ENCODE measurements around the gene NOD1. TPM values are rescaled to one million over a fixed set of nuclear protein-coding genes. Genes with fewer than 3 reads are reported as not detected.

The NOD1 gene
- total and polyA plus RNA-seq, 2 of the 8 experiments (the other 6 are each of a cell fraction or from before 2014, with no cell fraction given): 3.8 to 6.5 TPM

DNA sequence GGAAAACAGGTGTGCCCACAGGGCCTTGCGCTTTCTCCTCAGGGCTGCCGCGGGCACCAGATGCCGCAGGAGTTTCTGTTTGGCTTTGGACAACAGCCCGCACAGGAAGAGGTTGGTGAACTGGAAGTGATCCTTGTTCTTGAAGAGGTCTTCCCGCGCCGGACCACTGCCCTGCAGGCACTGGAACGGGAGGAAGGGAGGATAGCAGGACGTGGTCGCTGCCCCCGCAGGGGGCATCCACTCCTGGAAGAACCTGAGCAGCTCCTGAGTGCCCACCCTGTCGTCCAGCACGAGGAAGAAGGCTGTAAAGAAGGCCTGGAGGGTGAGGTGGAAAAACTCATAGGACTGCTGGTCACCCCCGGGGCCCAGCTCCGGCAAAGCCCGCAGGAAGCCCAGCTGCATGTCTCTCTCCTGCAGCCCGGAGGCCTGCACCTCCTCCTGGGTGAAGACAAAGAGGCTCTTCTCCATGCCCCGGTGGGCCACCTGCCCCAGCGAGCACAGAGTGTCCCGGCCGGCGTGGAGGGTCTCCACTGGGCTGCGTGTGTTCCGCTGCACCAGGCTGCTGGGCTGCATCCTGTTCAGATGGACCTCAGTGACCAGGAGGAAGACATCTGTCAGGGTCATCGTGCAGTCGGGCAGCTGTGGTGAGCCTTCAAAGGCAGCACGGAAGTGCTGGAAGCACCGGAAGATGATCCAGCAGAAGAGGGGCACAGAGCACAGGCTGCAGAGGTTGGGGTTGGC, 26.9 kb downstream of the NOD1 start:
- Histone ChIP-seq H3K9me3 (ENCODE audit: insufficient read depth in 2 of 2, low read depth in 1 of 2, low read length in 1 of 2) (no peaks in the 10 kb centered on the region), H3K4me2 (ENCODE audit: insufficient read depth in 1 of 2, low read depth in 2 of 2, low read length in 2 of 2) (no peak overlapping the region), H3K23ac (ENCODE audit: insufficient read length) (no peak overlapping the region), H3K23me2 (ENCODE audit: low read depth, low read length) (no peaks in the 10 kb centered on the region), H3K27me3 (replicated peaks in 1 of 4; ENCODE audit: control insufficient read depth in 3 of 4, extremely low read depth in 1 of 4, insufficient read depth in 3 of 4, low read length in 3 of 4) (no peaks in the 10 kb centered on the region), H3K79me2 (ENCODE audit: control insufficient read depth in 1 of 2, insufficient read depth in 2 of 2, low read length in 2 of 2) (no peaks in the 10 kb centered on the region), H2BK15ac (ENCODE audit: low read length) (0 out of 2 replicates have a peak overlapping the region, but pooled peaks have one; percentile 61), H4K5ac (ENCODE audit: insufficient read length, low read depth, low read length) (no peak overlapping the region), H3K79me1 (ENCODE audit: low read depth, low read length) (0 out of 2 replicates have a peak, but pooled peaks cover 3% of the 10 kb centered on the region), H2BK20ac (ENCODE audit: low read length) (no peak overlapping the region), H3K9ac (replicated peaks in 1 of 4; ENCODE audit: extremely low read depth in 1 of 4, low read depth in 3 of 4, low read length in 3 of 4) (no peak overlapping the region), H4K8ac (ENCODE audit: extremely low read depth, insufficient read depth, low read length) (no peak overlapping the region; the same call in 1 of the 2 replicates), H2BK5ac (ENCODE audit: low read depth, low read length) (no peak overlapping the region), H3K36me3 (ENCODE audit: control insufficient read depth in 2 of 4, insufficient read depth in 4 of 4, low read length in 3 of 4) (0 out of 8 replicates have a peak, but pooled peaks cover 0 to 2% (median 0%) of the 10 kb centered on the region in 4 experiments), H2AK5ac (ENCODE audit: low read depth, low read length) (no peak overlapping the region), H3K27ac (ENCODE audit: low read depth, low read length) (no peak overlapping the region), H3K14ac (ENCODE audit: insufficient read length) (no peak overlapping the region), H3K56ac (replicated peaks; ENCODE audit: insufficient read length, low read depth, low read length) (no peak overlapping the region), H2AFZ (ENCODE audit: low read length) (no peak overlapping the region), H4K20me1 (replicated peaks in 1 of 2; ENCODE audit: control insufficient read depth in 1 of 2, insufficient read depth in 2 of 2, low read length in 2 of 2) (no peaks in the 10 kb centered on the region), H3K18ac (ENCODE audit: extremely low read depth, low read length) (no peak overlapping the region; the same call in 1 of the 2 replicates), H3K4ac (replicated peaks; ENCODE audit: insufficient read length, low read depth, low read length) (no peak overlapping the region), H2BK120ac (replicated peaks; ENCODE audit: low read depth, low read length) (no peak overlapping the region), H3K4me1 (replicated peaks in 1 of 4; ENCODE audit: control insufficient read depth in 3 of 4, insufficient read depth in 4 of 4, low read length in 3 of 4) (peaks cover 0 to 9% (median 3%) of the 10 kb centered on the region in 4 experiments; a peak in 3 of 7 replicates), H4K91ac (replicated peaks; ENCODE audit: insufficient read length, low read length) (no peak overlapping the region), H3K4me3 (ENCODE audit: extremely low read depth in 1 of 4, insufficient read depth in 2 of 4, low read depth in 3 of 4, low read length in 4 of 4) (no peak overlapping the region), H2BK12ac (ENCODE audit: low read depth, low read length) (no peak overlapping the region)
- no peak for DNase-seq (ENCODE audit: low read depth in 1 of 2, low spot score in 2 of 2)
- 91% methylated on average over 29 of the region's 29 CpGs; no CpG with 5 or more reads in 1 of the 2 experiments for WGBS, 2 experiments (ENCODE audit: extremely low coverage in 1 of 2, insufficient coverage in 1 of 2, insufficient read length in 1 of 2, insufficient replicate concordance in 2 of 2, low coverage in 1 of 2, low lambda C conversion rate in 2 of 2, missing lambda C conversion rate in 1 of 2)
- ChIA-PET POLR2A (ENCODE audit: partially characterized antibody) (no interaction called here), CTCF (ENCODE audit: partially characterized antibody) (interaction anchor here (0.6 to 2.3 kb wide), 6 partner anchors 12 to 635 kb away, joined by 3 to 7 read pairs (median 5); no protein-coding TSS in a partner anchor)
- no peak for FAIRE-seq
- TF ChIP-seq ATF3 (IDR thresholded peaks at IDR 0.05; ENCODE audit: insufficient read depth, low read depth, low read length) (no peak), CTCF (IDR thresholded peaks at IDR 0.05; ENCODE audit: control extremely low read depth in 1 of 3, insufficient read depth in 1 of 3, low read depth in 1 of 3, low read length in 3 of 3) (no peak), BACH1 (IDR thresholded peaks at IDR 0.05; ENCODE audit: low read length) (no peak), SP1 (IDR thresholded peaks at IDR 0.05; ENCODE audit: low read depth, low read length) (no peak), ZNF274 (IDR thresholded peaks at IDR 0.05; ENCODE audit: borderline replicate concordance, extremely low read depth, low read length) (no peak), CEBPB (IDR thresholded peaks at IDR 0.05; ENCODE audit: low read depth, low read length) (no peak), HDAC6 (IDR thresholded peaks at IDR 0.05; ENCODE audit: low read depth, low read length) (no peak), RAD21 (IDR thresholded peaks at IDR 0.05 in 1 of 2, conservative IDR thresholded peaks at IDR 0.05 in 1 of 2; ENCODE audit: low read depth in 2 of 2, low read length in 2 of 2) (no peak), CBX8 (IDR thresholded peaks at IDR 0.05; ENCODE audit: borderline replicate concordance, low read depth, low read length) (no peak)

All from H1 (cell line).